H1 (cell line): Measurements from ENCODE around the gene SYNE4. TPM values are rescaled to one million over a fixed set of nuclear protein-coding genes. Genes with fewer than 3 reads are reported as not detected.

Source experiments
- CTCF ChIA-PET: fragments of 300-600 bp; sonication (Branson Sonifier 250); formaldehyde crosslinking; loops from one replicate; lab custom pipeline; 2021; ENCODE audit not compliant: partially characterized antibody; lab: Charles Lee
- POLR2A ChIA-PET: fragments of 300-600 bp; sonication (Branson Sonifier 250); formaldehyde crosslinking; loops from one replicate; lab custom pipeline; 2021; ENCODE audit warnings: inconsistent platforms; ENCODE audit not compliant: partially characterized antibody; lab: Charles Lee
- DNase-seq, 2 experiments: peaks; one replicate each; pipeline versions ENCODE4 v3.0.0 to v3.0.0-alpha.2; 2010 to 2022; ENCODE audit warnings: low spot score in 2 of 2, low read depth in 1 of 2, mixed read lengths in 1 of 2
- FAIRE-seq: peaks from 2 replicates; lab custom pipeline; 2011; peaks lifted over from hg19 to GRCh38; lab: Jason Lieb, UNC
- H2AFZ ChIP-seq: 2 replicates; pipeline ENCODE4 v1.8.1; 2012; ENCODE audit warnings: low read length, inconsistent platforms
- H2AK5ac ChIP-seq: 2 replicates; pipeline ENCODE4 v1.6.1; 2013; ENCODE audit warnings: low read depth, low read length
- H2BK120ac ChIP-seq: replicated peaks from 2 replicates; pipeline ENCODE3; 2013; ENCODE audit warnings: low read depth, low read length, inconsistent platforms
- H2BK12ac ChIP-seq: 2 replicates; pipeline ENCODE4 v1.6.1; 2013; ENCODE audit warnings: low read depth, low read length
- H2BK15ac ChIP-seq: 2 replicates; pipeline ENCODE4 v1.6.1; 2013; ENCODE audit warnings: low read length
- H2BK20ac ChIP-seq: 2 replicates; pipeline ENCODE4 v1.6.1; 2013; ENCODE audit warnings: low read length
- H2BK5ac ChIP-seq: 2 replicates; pipeline ENCODE4 v1.6.1; 2013; ENCODE audit warnings: low read depth, low read length
- H3K14ac ChIP-seq: 2 replicates; pipeline ENCODE4 v1.6.1; 2013; ENCODE audit warnings: inconsistent platforms; ENCODE audit not compliant: insufficient read length
- H3K18ac ChIP-seq: 2 replicates; pipeline ENCODE4 v1.6.1; 2013; ENCODE audit warnings: low read length; ENCODE audit errors: extremely low read depth
- H3K23ac ChIP-seq: 2 replicates; pipeline ENCODE4 v1.6.1; 2013; ENCODE audit warnings: inconsistent platforms; ENCODE audit not compliant: insufficient read length
- H3K23me2 ChIP-seq: 2 replicates; pipeline ENCODE4 v1.6.1; 2013; ENCODE audit warnings: low read depth, low read length
- H3K27ac ChIP-seq: 2 replicates; pipeline ENCODE4 v1.6.1; 2011; ENCODE audit warnings: low read depth, low read length, inconsistent platforms
- H3K27me3 ChIP-seq, 4 experiments: replicated peaks in 1 of 4; 1 replicate in 1 of 4; 2 replicates in 3 of 4; pipeline versions ENCODE4 v1.6.1 to v1.8.1; 2011 to 2013; ENCODE audit warnings: low read length in 3 of 4, mild to moderate bottlenecking in 3 of 4, inconsistent platforms in 2 of 4, mixed read lengths in 2 of 4, moderate library complexity in 1 of 4; ENCODE audit not compliant: control insufficient read depth in 3 of 4, insufficient read depth in 3 of 4; ENCODE audit errors: extremely low read depth in 1 of 4
- H3K36me3 ChIP-seq, 4 experiments: 2 replicates each; pipeline versions ENCODE4 v1.6.1 to v1.8.1; 2011 to 2013; ENCODE audit warnings: mild to moderate bottlenecking in 4 of 4, low read length in 3 of 4, moderate library complexity in 2 of 4, control low read depth in 1 of 4, inconsistent platforms in 1 of 4; ENCODE audit not compliant: insufficient read depth in 4 of 4, control insufficient read depth in 2 of 4
- H3K4ac ChIP-seq: replicated peaks from 2 replicates; pipeline ENCODE3; 2013; ENCODE audit warnings: low read length, low read depth, mixed read lengths, inconsistent platforms; ENCODE audit not compliant: insufficient read length
- H3K4me1 ChIP-seq, 4 experiments: replicated peaks in 1 of 4; 1 replicate in 1 of 4; 2 replicates in 3 of 4; pipeline versions ENCODE4 v1.6.1 to v1.8.1; 2011 to 2013; ENCODE audit warnings: low read length in 3 of 4, inconsistent platforms in 2 of 4, mixed read lengths in 1 of 4; ENCODE audit not compliant: insufficient read depth in 4 of 4, control insufficient read depth in 3 of 4
- H3K4me2 ChIP-seq, 2 experiments: 2 replicates each; pipeline versions ENCODE4 v1.6.1 to v1.8.1; 2011 to 2013; ENCODE audit warnings: low read depth in 2 of 2, low read length in 2 of 2, control low read depth in 1 of 2, inconsistent platforms in 1 of 2, mild to moderate bottlenecking in 1 of 2; ENCODE audit not compliant: insufficient read depth in 1 of 2
- H3K4me3 ChIP-seq, 4 experiments: fragments of 200-600, 300-600 bp in 1 of 4; sonication (generic), shearing (Covaris generic), sonication (Bioruptor Twin) in 1 of 4; 2 replicates each; pipeline versions ENCODE4 v1.5.1 to v1.8.1; 2011 to 2016; ENCODE audit warnings: low read length in 4 of 4, low read depth in 3 of 4, control low read depth in 2 of 4, inconsistent platforms in 2 of 4, mild to moderate bottlenecking in 2 of 4, mixed read lengths in 1 of 4, moderate library complexity in 1 of 4; ENCODE audit not compliant: insufficient read depth in 2 of 4; ENCODE audit errors: extremely low read depth in 1 of 4
- H3K56ac ChIP-seq: replicated peaks from 2 replicates; pipeline ENCODE3; 2013; ENCODE audit warnings: low read depth, mild to moderate bottlenecking, mixed read lengths, low read length, inconsistent platforms; ENCODE audit not compliant: insufficient read length
- H3K79me1 ChIP-seq: 2 replicates; pipeline ENCODE4 v1.6.1; 2013; ENCODE audit warnings: low read depth, low read length, control low read depth
- H3K79me2 ChIP-seq, 2 experiments: 2 replicates each; pipeline versions ENCODE4 v1.6.1 to v1.8.1; 2012 to 2013; ENCODE audit warnings: low read length in 2 of 2, mild to moderate bottlenecking in 2 of 2, inconsistent platforms in 1 of 2; ENCODE audit not compliant: insufficient read depth in 2 of 2, control insufficient read depth in 1 of 2
- H3K9ac ChIP-seq, 4 experiments: replicated peaks in 1 of 4; 1 replicate in 1 of 4; 2 replicates in 3 of 4; pipeline versions ENCODE4 v1.6.1 to v1.8.1; 2011 to 2013; ENCODE audit warnings: low read depth in 3 of 4, low read length in 3 of 4, control low read depth in 2 of 4, mild to moderate bottlenecking in 2 of 4, moderate library complexity in 2 of 4, inconsistent platforms in 1 of 4; ENCODE audit errors: extremely low read depth in 1 of 4
- H3K9me3 ChIP-seq, 2 experiments: 2 replicates each; pipeline versions ENCODE4 v1.6.1 to v1.8.1; 2012 to 2013; ENCODE audit warnings: mild to moderate bottlenecking in 2 of 2, moderate library complexity in 2 of 2, control low read depth in 1 of 2, inconsistent platforms in 1 of 2, low read depth in 1 of 2, low read length in 1 of 2, mixed read lengths in 1 of 2; ENCODE audit not compliant: insufficient read depth in 2 of 2
- H4K20me1 ChIP-seq, 2 experiments: replicated peaks in 1 of 2; 2 replicates each; pipeline versions ENCODE3 to v1.8.1; 2011 to 2013; ENCODE audit warnings: inconsistent platforms in 2 of 2, low read length in 2 of 2, mild to moderate bottlenecking in 1 of 2; ENCODE audit not compliant: insufficient read depth in 2 of 2, control insufficient read depth in 1 of 2
- H4K5ac ChIP-seq: 2 replicates; pipeline ENCODE4 v1.6.1; 2013; ENCODE audit warnings: low read length, low read depth, mixed read lengths, inconsistent platforms; ENCODE audit not compliant: insufficient read length
- H4K8ac ChIP-seq: 2 replicates; pipeline ENCODE4 v1.8.0; 2013; ENCODE audit warnings: mild to moderate bottlenecking, moderate library complexity, low read length, inconsistent platforms; ENCODE audit not compliant: insufficient read depth; ENCODE audit errors: extremely low read depth
- H4K91ac ChIP-seq: replicated peaks from 2 replicates; pipeline ENCODE3; 2013; ENCODE audit warnings: low read length, mixed read lengths, inconsistent platforms; ENCODE audit not compliant: insufficient read length
- CEBPB ChIP-seq: IDR thresholded peaks from 2 replicates; pipeline ENCODE4 v1.6.1; 2012; ENCODE audit warnings: low read depth, low read length
- CTBP2 ChIP-seq: IDR thresholded peaks from 2 replicates; pipeline ENCODE4 v1.7.0; 2011; ENCODE audit warnings: borderline replicate concordance, mild to moderate bottlenecking, moderate library complexity, mixed read lengths, low read length; ENCODE audit not compliant: insufficient read depth, insufficient read length
- SAP30 ChIP-seq: fragments of 300-600 bp; sonication (generic); IDR thresholded peaks from 2 replicates; pipeline ENCODE4 v1.7.1; 2012; ENCODE audit warnings: low read length, moderate library complexity, mild to moderate bottlenecking, inconsistent platforms; ENCODE audit not compliant: insufficient read depth, insufficient replicate concordance
- SIN3A ChIP-seq, 2 experiments: IDR thresholded peaks in 1 of 2; conservative IDR thresholded peaks in 1 of 2; 2 replicates each; pipeline ENCODE4 v1.6.1; 2011 to 2012; ENCODE audit warnings: low read length in 2 of 2, improper control_type of control experiment in 1 of 2, low read depth in 1 of 2, mild to moderate bottlenecking in 1 of 2
- SIX5 ChIP-seq: IDR thresholded peaks from 2 replicates; pipeline ENCODE4 v1.6.1; 2011; ENCODE audit warnings: mild to moderate bottlenecking, low read depth, low read length
- ZNF274 ChIP-seq: IDR thresholded peaks from 2 replicates; pipeline ENCODE4 v1.7.0; 2012; ENCODE audit warnings: low read length, borderline replicate concordance; ENCODE audit errors: extremely low read depth
- WGBS, 2 experiments: shearing (Covaris generic) in 1 of 2; methylation state at CpG; one replicate each; pipeline versions ENCODE4 v1.1.6 to v1.1.7; 2013 to 2015; ENCODE audit warnings: low lambda C conversion rate in 2 of 2, mixed read lengths in 2 of 2, inconsistent platforms in 1 of 2, low coverage in 1 of 2, missing lambda C conversion rate in 1 of 2; ENCODE audit not compliant: insufficient replicate concordance in 2 of 2, insufficient coverage in 1 of 2, insufficient read length in 1 of 2; ENCODE audit errors: extremely low coverage in 1 of 2, missing lambda C conversion rate in 1 of 2; 5-methylcytosine and 5-hydroxymethylcytosine counted together
- polyA plus RNA-seq, 7 experiments: library from polyadenylated mRNA; depleted of rRNA in 3 of 7; stranded (reverse) in 5 of 7; unstranded in 2 of 7; fragments of >200 nt in 5 of 7; fragments of 200-250 nt in 2 of 7; gene quantifications; 1 replicate in 5 of 7; 2 replicates in 1 of 7; 4 replicates in 1 of 7; pipeline versions ENCODE4 v1.2.1 to v1.2.3, GENCODE V29; 2011 to 2013; ENCODE audit warnings: missing spikeins in 2 of 7, mixed read lengths in 2 of 7
- total RNA-seq: library from RNA; stranded (reverse); fragmentation: NEBNext Ultra II Directional; extraction: Animal tissue kit (Norgen Biotek cat#: 25700); gene quantifications from 2 replicates; pipeline ENCODE4 v1.2.1, GENCODE V29; 2021
- TF ChIP-seq, protein P1 (sequence below): IDR thresholded peaks from 2 replicates; pipeline ENCODE4 v1.6.1; 2012; ENCODE audit warnings: low read length, inconsistent platforms
- TF ChIP-seq, protein P2 (sequence below): IDR thresholded peaks from 2 replicates; pipeline ENCODE4 v1.6.1; 2011; ENCODE audit warnings: low read depth, mild to moderate bottlenecking, low read length; ENCODE audit not compliant: insufficient read depth
- TF ChIP-seq, protein P3 (sequence below): IDR thresholded peaks from 2 replicates; pipeline ENCODE4 v1.6.1; 2012; ENCODE audit warnings: inconsistent platforms

The SYNE4 gene
- total and polyA plus RNA-seq, 2 of the 8 experiments (the other 6 are each of a cell fraction or from before 2014, with no cell fraction given) = 20.8 to 22.6 TPM

DNA sequence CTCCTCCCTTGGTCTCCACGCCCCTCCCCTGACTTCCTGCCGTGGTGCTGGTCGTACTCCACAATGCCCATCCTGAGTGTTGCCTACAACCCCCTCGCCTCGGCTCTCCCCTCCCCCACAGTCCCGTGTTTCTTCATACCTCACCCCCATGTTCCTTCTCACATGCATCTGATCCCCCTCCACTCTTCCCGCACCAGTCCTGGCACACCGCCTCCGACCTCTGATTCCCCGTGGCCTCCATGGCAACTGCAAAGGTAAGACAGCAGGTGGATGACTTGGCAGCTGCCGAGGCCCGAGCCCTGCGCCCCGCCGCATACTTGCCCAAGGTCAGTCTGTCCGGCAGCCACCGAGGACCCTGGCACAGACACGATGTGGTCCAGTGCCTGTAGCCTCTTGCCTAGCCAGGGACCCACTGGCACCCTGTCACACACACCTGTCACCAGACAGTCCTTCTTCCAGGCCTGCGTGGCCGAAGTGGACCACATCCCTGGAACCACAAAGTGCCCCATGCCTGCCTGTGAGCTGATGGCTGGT lies 29.7 kb downstream of the SYNE4 start:
- H3K23me2 ChIP-seq = no peaks in the 10 kb centered on the region; the same call in 1 of the 2 replicates
- peak overlapping the region; percentile 84; the same call in 1 of the 2 replicates for H2BK12ac ChIP-seq
- H3K4me3 ChIP-seq = no peak overlapping the region
- no peak overlapping the region; the same call in 1 of the 2 replicates for H2BK15ac ChIP-seq
- no peaks in the 10 kb centered on the region for H3K9me3 ChIP-seq
- no peak overlapping the region for H4K8ac ChIP-seq
- no peak overlapping the region for H3K23ac ChIP-seq
- no peak overlapping the region for H3K56ac ChIP-seq
- DNase-seq (no peak), FAIRE-seq (no peak)
- H3K36me3 ChIP-seq = no peaks in the 10 kb centered on the region
- peaks cover 0 to 5% of the 10 kb centered on the region in 2 experiments for H4K20me1 ChIP-seq
- H4K5ac ChIP-seq = no peak overlapping the region
- H3K9ac ChIP-seq = no peak overlapping the region
- peaks cover 0 to 7% (median 3%) of the 10 kb centered on the region in 4 experiments; a peak in 3 of 7 replicates for H3K27me3 ChIP-seq
- POLR2A ChIA-PET = interaction anchor here (1.1 to 1.5 kb wide), 2 partner anchors 10 to 14 kb away, joined by 3 to 5 read pairs; no protein-coding TSS in a partner anchor
- H2BK20ac ChIP-seq = no peak overlapping the region
- no peak overlapping the region for H2AK5ac ChIP-seq
- no peak overlapping the region for H3K18ac ChIP-seq
- H3K4me1 ChIP-seq = peaks cover 0 to 6% (median 1%) of the 10 kb centered on the region in 4 experiments; a peak in 6 of 7 replicates
- H3K27ac ChIP-seq = no peak overlapping the region; the same call in 1 of the 2 replicates
- CTCF ChIA-PET = interaction anchor here (0.6 to 5.4 kb wide), 9 partner anchors 8 to 102 kb away, joined by 3 to 47 read pairs (median 4); partner anchors contain the start of gene SDHAF1
- no peak overlapping the region for H3K14ac ChIP-seq
- no peak overlapping the region for H2BK120ac ChIP-seq
- H2BK5ac ChIP-seq = peak overlapping the region; percentile 60; the same call in 1 of the 2 replicates
- no peaks in the 10 kb centered on the region for H3K79me2 ChIP-seq
- WGBS, 2 experiments = 79% methylated on average over 20 of the region's 20 CpGs; no CpG with 5 or more reads in 1 of the 2 experiments
- H2AFZ ChIP-seq = no peak overlapping the region
- H4K91ac ChIP-seq = no peak overlapping the region
- peak overlapping the region; percentile 38 for H3K4ac ChIP-seq
- no peaks in the 10 kb centered on the region for H3K79me1 ChIP-seq
- H3K4me2 ChIP-seq = peak overlapping the region in 1 of 2 experiments; percentile 40; a peak in 2 of 4 replicates
- TF ChIP-seq, protein P1, sequence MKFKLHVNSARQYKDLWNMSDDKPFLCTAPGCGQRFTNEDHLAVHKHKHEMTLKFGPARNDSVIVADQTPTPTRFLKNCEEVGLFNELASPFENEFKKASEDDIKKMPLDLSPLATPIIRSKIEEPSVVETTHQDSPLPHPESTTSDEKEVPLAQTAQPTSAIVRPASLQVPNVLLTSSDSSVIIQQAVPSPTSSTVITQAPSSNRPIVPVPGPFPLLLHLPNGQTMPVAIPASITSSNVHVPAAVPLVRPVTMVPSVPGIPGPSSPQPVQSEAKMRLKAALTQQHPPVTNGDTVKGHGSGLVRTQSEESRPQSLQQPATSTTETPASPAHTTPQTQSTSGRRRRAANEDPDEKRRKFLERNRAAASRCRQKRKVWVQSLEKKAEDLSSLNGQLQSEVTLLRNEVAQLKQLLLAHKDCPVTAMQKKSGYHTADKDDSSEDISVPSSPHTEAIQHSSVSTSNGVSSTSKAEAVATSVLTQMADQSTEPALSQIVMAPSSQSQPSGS = no peak
- TF ChIP-seq SAP30 (no peak), CEBPB (no peak), SIX5 (no peak), SIN3A (conservative IDR thresholded peaks at IDR 0.05 in 1 of 2, IDR thresholded peaks at IDR 0.05 in 1 of 2; ENCODE audit: low read depth in 1 of 2, low read length in 2 of 2) (no peak), CTBP2 (no peak), ZNF274 (no peak)
- TF ChIP-seq, protein P2, sequence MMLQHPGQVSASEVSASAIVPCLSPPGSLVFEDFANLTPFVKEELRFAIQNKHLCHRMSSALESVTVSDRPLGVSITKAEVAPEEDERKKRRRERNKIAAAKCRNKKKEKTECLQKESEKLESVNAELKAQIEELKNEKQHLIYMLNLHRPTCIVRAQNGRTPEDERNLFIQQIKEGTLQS = no peak
- TF ChIP-seq, protein P3, sequence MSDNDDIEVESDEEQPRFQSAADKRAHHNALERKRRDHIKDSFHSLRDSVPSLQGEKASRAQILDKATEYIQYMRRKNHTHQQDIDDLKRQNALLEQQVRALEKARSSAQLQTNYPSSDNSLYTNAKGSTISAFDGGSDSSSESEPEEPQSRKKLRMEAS = no peak
